Heart left ventricle (tissue), 16 donors: Measurements from ENCODE around the gene BMPR1A. TPM values are rescaled to one million over a fixed set of nuclear protein-coding genes. Genes with fewer than 3 reads are reported as not detected.
"Not testable (repeated sequence)": the region's sequence is repeated elsewhere in the genome, so short reads cannot be mapped to it uniquely, and the experiment has no call there.

Experiments
- ATAC-seq, 4 donors: fragments of 200-7000 bp; cut with Tn5 transposase; one replicate each; pipeline ENCODE4 v1.9.1; 2020 to 2022; ENCODE audit warnings: moderate library complexity in 4 of 4, mild to moderate bottlenecking in 3 of 4, moderate number of reproducible peaks in 1 of 4
- DNase-seq, 5 donors: peaks; one replicate each; pipeline ENCODE4 v3.0.0-alpha.2; 2020
- H3K27ac ChIP-seq, 12 donors: fragments of 200-600 bp; sonication (generic) in 4 of 12; one replicate each; pipeline versions ENCODE4 v1.5.0 to v1.8.0; 2016 to 2022; ENCODE audit warnings: mild to moderate bottlenecking in 2 of 12
- H3K27me3 ChIP-seq, 9 donors: fragments of 200-600 bp; sonication (generic) in 2 of 9; one replicate each; pipeline versions ENCODE4 v1.5.1 to v1.8.0; 2016 to 2022; ENCODE audit warnings: mild to moderate bottlenecking in 3 of 9
- H3K36me3 ChIP-seq, 9 donors: fragments of 200-600 bp; sonication (generic) in 2 of 9; one replicate each; pipeline versions ENCODE4 v1.5.0 to v1.8.0; 2018 to 2022; ENCODE audit warnings: mild to moderate bottlenecking in 2 of 9
- H3K4me1 ChIP-seq, 12 donors: fragments of 200-600 bp; sonication (generic) in 4 of 12; one replicate each; pipeline versions ENCODE4 v1.5.0 to v1.8.0; 2016 to 2022; ENCODE audit warnings: mild to moderate bottlenecking in 3 of 12
- H3K4me3 ChIP-seq, 12 donors: fragments of 200-600 bp; sonication (generic) in 4 of 12; one replicate each; pipeline versions ENCODE4 v1.5.0 to v1.8.0; 2017 to 2022; ENCODE audit warnings: mild to moderate bottlenecking in 9 of 12, moderate library complexity in 4 of 12
- H3K9me3 ChIP-seq, 12 donors: fragments of 200-600 bp; sonication (generic) in 4 of 12; one replicate each; pipeline versions ENCODE4 v1.5.0 to v1.8.0; 2016 to 2022; ENCODE audit warnings: mild to moderate bottlenecking in 1 of 12
- POLR2A ChIP-seq, 2 donors: fragments of 450-650 bp; IDR thresholded peaks; one replicate each; pipeline ENCODE4 v1.6.1; 2017; ENCODE audit warnings: antibody characterized with exemption in 2 of 2, mild to moderate bottlenecking in 2 of 2, moderate library complexity in 2 of 2
- WGBS, 4 donors: extraction: QIAGEN DNeasy Blood & Tissue Kit in 2 of 4; methylation state at CpG; one replicate each; pipeline versions ENCODE4 v1.1.5 to v1.1.7; 2013 to 2018; 5-methylcytosine and 5-hydroxymethylcytosine counted together
- intact Hi-C, 10 donors: fragments of 100-400 bp; cut with DNase I; formaldehyde crosslinking; loops; one replicate each; pipeline versions ENCODE4 v1.11.1 to v1.14.2; 2022
- polyA plus RNA-seq, 2 donors: library from polyadenylated mRNA; stranded (reverse); fragments of 200-250 nt; gene quantifications; one replicate each; pipeline ENCODE4 v1.2.3, GENCODE V29; 2013
- total RNA-seq, 9 donors: library from RNA; depleted of rRNA in 2 of 9; stranded (reverse); fragments of >200 nt in 2 of 9; fragmentation: NEBNext Ultra II Directional in 3 of 9; extraction: Animal tissue kit (Norgen Biotek cat#: 25700) in 3 of 9; gene quantifications; one replicate each; pipeline versions ENCODE4 v1.1.0 to v1.2.4, GENCODE V29; 2016 to 2023
- TF ChIP-seq, protein P1 (sequence below), 12 donors: fragments of 200-600 bp; sonication (generic) in 4 of 12; IDR thresholded peaks; one replicate each; pipeline versions ENCODE4 v1.5.0 to v1.8.0; 2018 to 2022; ENCODE audit warnings: antibody characterized with exemption in 12 of 12, mild to moderate bottlenecking in 5 of 12
- donor health status: ischemic (EF 13 %, LVEDD 7.1; RV severe dilation, severe dysfunction).
- donor health status: healthy with polysubstance abuse.
- donor health status: DM: no; HTN: yes; CAD: no.
- donor health status: DM: no; HTN: no; CAD: no.
- donor health status: ischemic (EF 25% LVEDD 6.9; RV normal size, moderate dysfunction).
- donor health status: ischemic (EF 25% LVEDD 5.7; RV mildly dilated, moderate dysfunction).
- donor health status: healthy.
- donor health status: DM: yes; HTN: yes; CAD: no.
- donor health status: ischemic (EF 35%, LVEDD 5.7; RV mildly dilated, moderate dysfunction).
- donor health status: nonischemic (EF 11% LVEDD 7.7; RV severe dilation, severe dysfunction).
- donor health status: DM: yes; HTN: yes; CAD: no.
- donor health status: PGD.
- donor health status: ischemic (EF 29% LVEDD 5.4; RV normal size, mild dysfunction).
- donor health status: nonischemic (EF 23%, LVEDD 6.1; RV moderate dilation, normal function).

BMPR1A gene
- total and polyA plus RNA-seq, 11 donors = 6.3 to 72.0 (median 40.1) TPM

DNA sequence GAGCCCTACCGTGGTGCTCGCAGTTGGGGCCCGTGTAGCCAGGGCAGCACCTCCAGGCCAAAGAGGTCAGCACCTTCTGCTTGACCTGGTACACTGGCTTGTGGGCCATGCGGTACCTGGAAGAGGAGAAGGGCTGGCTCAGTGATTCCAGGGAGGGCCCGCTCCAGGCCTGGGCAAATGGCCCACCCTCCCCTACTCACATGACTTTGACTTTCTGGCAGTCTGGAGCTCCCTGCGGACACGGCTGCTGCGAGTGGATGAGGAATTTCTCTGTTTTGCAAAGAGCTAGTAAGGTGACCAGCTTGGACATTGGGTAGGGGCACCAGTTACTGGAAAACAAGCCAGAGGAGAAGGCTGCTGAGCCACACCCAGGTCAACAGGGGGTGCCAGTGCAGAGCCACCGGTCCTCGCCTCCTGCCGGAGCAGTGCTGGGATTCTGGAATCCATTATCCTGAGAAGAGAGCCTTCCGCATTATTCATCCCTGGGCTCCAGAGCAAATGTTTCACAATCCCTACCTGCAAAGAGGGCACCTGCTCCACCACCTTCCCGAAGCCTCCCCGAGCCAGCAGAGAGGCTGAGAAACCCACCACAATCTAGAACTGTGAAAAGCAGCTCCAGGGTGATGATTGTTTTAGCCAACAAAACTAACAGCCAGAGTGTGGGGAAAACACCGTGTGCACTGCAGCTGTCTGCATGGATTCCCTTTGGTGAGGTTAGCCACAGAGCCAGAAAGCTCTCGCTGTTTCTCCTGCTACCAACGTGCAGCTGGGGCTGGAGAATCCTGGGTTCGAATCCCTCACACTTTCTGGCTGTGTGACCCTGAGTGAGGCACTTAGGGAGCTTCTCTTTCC is 189.2 kb downstream of the BMPR1A start:
- H3K4me3 ChIP-seq = no peak overlapping the region
- no peaks in the 10 kb centered on the region for H3K9me3 ChIP-seq
- ATAC-seq (peak; percentile 11 to 40 (median 37)), DNase-seq (peak in 2 of 5 donors; percentile 11 to 22)
- WGBS, 4 donors = 48 to 69% (median 58%) methylated on average over 14 to 18 of the region's 18 CpGs
- intact Hi-C loops = loop anchor here in 1 of 10 donors (1.0 kb wide), 1 partner anchor 21 kb away; no protein-coding TSS in a partner anchor
- peak overlapping the region in 1 of 12 donors; percentile 19 for H3K27ac ChIP-seq
- H3K27me3 ChIP-seq = peaks cover 0 to 5% (median 0%) of the 10 kb centered on the region in 9 donors
- TF ChIP-seq, protein P1, sequence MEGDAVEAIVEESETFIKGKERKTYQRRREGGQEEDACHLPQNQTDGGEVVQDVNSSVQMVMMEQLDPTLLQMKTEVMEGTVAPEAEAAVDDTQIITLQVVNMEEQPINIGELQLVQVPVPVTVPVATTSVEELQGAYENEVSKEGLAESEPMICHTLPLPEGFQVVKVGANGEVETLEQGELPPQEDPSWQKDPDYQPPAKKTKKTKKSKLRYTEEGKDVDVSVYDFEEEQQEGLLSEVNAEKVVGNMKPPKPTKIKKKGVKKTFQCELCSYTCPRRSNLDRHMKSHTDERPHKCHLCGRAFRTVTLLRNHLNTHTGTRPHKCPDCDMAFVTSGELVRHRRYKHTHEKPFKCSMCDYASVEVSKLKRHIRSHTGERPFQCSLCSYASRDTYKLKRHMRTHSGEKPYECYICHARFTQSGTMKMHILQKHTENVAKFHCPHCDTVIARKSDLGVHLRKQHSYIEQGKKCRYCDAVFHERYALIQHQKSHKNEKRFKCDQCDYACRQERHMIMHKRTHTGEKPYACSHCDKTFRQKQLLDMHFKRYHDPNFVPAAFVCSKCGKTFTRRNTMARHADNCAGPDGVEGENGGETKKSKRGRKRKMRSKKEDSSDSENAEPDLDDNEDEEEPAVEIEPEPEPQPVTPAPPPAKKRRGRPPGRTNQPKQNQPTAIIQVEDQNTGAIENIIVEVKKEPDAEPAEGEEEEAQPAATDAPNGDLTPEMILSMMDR (IDR thresholded peaks at IDR 0.05) = peak in 7 of 12 donors; percentile 22 to 51 (median 35)
- no peak for TF ChIP-seq POLR2A (IDR thresholded peaks at IDR 0.05)
- H3K4me1 ChIP-seq = peaks cover 0 to 53% (median 22%) of the 10 kb centered on the region in 12 donors
- peaks cover 0 to 57% (median 19%) of the 10 kb centered on the region in 9 donors for H3K36me3 ChIP-seq

DNA sequence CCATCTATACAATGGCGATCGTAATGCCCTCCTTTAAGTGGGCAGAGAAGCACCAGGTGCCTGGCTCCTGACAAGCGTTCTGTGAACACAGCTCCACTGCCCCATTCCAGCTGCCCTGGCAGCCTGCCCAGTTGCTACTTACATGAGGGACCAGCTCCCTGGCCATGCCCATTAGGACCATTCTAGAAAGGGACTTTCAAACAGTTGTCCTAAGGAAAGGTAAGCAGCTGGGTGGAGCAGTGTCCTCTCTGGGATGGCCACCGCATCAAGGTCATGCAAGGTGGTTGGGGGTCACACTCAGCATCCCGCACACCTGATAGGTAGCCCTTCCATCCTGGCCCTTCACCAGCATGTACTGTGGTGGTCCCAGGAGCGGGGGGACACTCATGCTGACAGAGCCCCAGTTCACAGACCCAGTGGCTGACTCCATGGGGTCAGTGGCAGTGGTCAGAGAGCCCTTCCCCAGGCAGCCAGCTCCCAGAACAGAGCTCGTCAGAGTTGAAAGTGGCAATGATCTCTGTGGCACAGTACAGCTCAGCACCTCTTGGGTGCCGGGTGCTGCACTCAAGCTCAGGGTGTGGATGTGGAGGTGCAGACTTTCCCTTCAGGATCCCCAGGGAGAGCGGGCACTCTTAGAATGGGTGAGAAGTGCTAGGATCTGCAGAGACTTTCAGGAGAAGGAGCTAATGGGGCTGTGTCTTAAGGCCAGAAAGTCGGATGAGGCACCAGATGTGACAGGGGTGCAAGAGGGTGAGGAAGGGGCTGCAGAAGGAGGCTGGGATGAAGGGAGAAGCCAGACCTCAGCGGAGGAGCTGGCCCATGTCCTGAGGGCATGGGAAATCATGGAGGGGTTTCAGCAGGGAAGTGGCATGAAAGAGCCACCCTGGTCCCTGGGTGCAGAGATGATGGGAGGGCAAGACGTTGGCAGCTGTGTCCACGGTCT is 190.1 kb downstream of the BMPR1A start:
- intact Hi-C loops = no loop called here
- no peak for TF ChIP-seq POLR2A (IDR thresholded peaks at IDR 0.05)
- TF ChIP-seq, protein P1 (IDR thresholded peaks at IDR 0.05) = no peak
- DNase-seq (peak in 3 of 5 donors; percentile 45 to 73 (median 57)), ATAC-seq (peak in 2 of 4 donors; percentile 27 to 28)
- 75 to 82% (median 77%) methylated on average over 11 to 13 of the region's 13 CpGs for WGBS, 4 donors
- no peaks in the 10 kb centered on the region for H3K9me3 ChIP-seq
- peaks cover 0 to 48% (median 16%) of the 10 kb centered on the region in 9 donors for H3K36me3 ChIP-seq
- H3K4me1 ChIP-seq = peaks cover 0 to 59% (median 26%) of the 10 kb centered on the region in 12 donors
- no peak overlapping the region for H3K4me3 ChIP-seq
- peaks cover 0 to 5% (median 0%) of the 10 kb centered on the region in 9 donors for H3K27me3 ChIP-seq
- no peak overlapping the region for H3K27ac ChIP-seq

DNA sequence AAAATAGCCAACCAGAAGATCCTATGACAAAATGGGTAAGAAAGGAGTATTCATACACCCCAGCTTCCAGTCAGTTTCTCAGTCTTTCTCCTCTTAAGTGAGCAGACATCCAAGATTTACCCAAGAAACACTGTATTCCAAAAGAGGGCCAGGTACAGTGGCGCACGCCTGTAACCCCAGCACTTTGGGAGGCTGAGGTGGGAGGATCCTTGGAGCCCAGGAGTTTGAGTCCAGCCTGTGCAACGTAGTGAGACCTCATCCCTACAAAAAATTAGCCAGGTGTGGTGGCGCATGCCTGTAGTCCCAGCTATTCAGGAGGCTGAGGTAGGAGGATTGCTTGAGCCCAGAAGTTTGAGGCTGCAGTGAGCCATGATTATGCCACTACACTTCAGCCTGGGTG is 191.4 kb downstream of the BMPR1A start:
- H3K27ac ChIP-seq, ATAC-seq, intact Hi-C loops, H3K4me3 ChIP-seq, DNase-seq, H3K27me3 ChIP-seq: not testable (repeated sequence)
- Histone ChIP-seq H3K9me3 (peaks cover 0 to 12% (median 1%) of the 10 kb centered on the region in 12 donors), H3K36me3 (peaks cover 0 to 36% (median 14%) of the 10 kb centered on the region in 9 donors), H3K4me1 (peaks cover 0 to 71% (median 25%) of the 10 kb centered on the region in 12 donors)
- 92 to 95% (median 94%) methylated on average over 4 of the region's 4 CpGs for WGBS, 4 donors

DNA sequence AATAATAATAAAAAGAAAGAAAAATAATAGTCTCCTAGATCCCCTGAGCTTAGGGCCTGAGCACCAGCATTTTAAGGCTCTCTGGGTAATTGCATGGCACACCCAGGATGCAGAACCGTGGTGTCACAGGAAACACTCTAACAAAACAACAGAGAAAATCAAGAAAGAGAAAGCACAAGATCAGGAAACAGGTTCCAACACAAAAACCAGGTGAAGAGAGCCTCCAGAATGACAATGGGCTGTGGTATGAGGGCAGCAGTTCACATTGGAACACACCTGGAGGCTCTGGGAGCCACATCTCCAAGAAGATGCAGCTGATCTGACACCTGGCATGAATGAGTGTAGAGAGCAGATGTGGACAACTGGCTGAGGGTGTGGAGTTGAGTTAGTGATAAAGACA is 193.9 kb downstream of the BMPR1A start:
- Histone ChIP-seq H3K27ac (no peak overlapping the region), H3K36me3 (peaks cover 0 to 12% (median 0%) of the 10 kb centered on the region in 9 donors), H3K9me3 (peaks cover 0 to 19% (median 1%) of the 10 kb centered on the region in 12 donors), H3K27me3 (no peaks in the 10 kb centered on the region), H3K4me1 (peaks cover 2 to 86% (median 40%) of the 10 kb centered on the region in 12 donors), H3K4me3 (no peak overlapping the region)
- TF ChIP-seq, protein P1 (IDR thresholded peaks at IDR 0.05) = no peak
- TF ChIP-seq POLR2A (IDR thresholded peaks at IDR 0.05) = no peak
- ATAC-seq (no peak), DNase-seq (no peak)
- WGBS, 4 donors = 47 to 66% (median 56%) methylated on average over 1 of the region's 1 CpG
- intact Hi-C loops = no loop called here
